Testis (tissue), 2 donors: Measurements from ENCODE around the gene IL3.

Source experiments
- POLR2A ChIP-seq: fragments of 450-650 bp; IDR thresholded peaks from one replicate; pipeline ENCODE4 v1.6.1; 2017; ENCODE audit warnings: antibody characterized with exemption, mild to moderate bottlenecking, moderate library complexity
- TF ChIP-seq, protein P1 (sequence below), 3 experiments: fragments of 450-650 bp in 2 of 3; fragments of 200-600 bp in 1 of 3; sonication (generic) in 1 of 3; IDR thresholded peaks; one replicate each; pipeline ENCODE4 v1.5.1; 2016 to 2019; ENCODE audit warnings: antibody characterized with exemption in 3 of 3, mild to moderate bottlenecking in 2 of 3, moderate library complexity in 1 of 3

DNA sequence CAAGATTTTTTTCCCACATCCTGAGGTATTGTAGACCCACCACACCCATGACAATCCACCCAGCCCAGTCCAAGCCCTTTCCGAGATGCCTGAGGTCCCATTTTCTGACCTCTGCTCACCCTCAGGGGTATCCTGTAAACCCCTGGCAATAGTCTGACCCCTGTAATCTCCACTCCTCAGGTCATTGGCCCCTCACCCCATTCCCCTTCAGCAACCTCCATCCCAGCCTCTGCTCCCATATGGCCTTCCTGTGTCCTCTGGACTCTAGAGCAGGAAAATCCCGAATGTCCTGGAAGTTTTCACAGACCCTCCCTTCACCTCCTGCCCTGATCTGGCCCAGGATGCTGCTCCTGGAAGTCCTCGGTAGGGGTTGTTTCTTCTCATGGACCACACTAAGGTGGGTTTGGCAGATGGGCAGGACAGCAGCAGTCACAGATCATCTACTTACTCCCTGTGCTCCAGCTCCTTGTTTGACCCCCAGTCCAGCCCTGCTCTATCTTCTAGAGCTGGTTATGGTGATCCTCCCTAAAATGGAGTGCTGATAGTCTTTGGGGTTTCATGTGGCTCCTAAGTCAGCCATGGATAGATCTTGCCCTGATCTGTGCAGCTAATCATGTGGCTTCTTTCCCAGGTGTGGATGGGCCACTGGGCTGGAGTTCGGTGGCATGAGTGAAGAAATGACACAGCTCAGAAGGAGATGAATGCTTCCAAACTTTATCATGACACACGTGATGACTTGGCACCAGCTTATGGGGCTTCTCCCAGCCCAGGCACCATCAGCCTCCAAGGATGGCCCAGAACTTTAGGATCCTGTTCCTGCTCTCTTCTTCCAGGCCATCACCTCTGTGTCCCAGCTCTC lies 37.0 kb upstream of the IL3 start:
- TF ChIP-seq, protein P1, sequence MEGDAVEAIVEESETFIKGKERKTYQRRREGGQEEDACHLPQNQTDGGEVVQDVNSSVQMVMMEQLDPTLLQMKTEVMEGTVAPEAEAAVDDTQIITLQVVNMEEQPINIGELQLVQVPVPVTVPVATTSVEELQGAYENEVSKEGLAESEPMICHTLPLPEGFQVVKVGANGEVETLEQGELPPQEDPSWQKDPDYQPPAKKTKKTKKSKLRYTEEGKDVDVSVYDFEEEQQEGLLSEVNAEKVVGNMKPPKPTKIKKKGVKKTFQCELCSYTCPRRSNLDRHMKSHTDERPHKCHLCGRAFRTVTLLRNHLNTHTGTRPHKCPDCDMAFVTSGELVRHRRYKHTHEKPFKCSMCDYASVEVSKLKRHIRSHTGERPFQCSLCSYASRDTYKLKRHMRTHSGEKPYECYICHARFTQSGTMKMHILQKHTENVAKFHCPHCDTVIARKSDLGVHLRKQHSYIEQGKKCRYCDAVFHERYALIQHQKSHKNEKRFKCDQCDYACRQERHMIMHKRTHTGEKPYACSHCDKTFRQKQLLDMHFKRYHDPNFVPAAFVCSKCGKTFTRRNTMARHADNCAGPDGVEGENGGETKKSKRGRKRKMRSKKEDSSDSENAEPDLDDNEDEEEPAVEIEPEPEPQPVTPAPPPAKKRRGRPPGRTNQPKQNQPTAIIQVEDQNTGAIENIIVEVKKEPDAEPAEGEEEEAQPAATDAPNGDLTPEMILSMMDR (IDR thresholded peaks at IDR 0.05) = no peak
- TF ChIP-seq POLR2A = no peak
